Measurements from ENCODE around the gene TANC1.
A peak's percentile ranks its signal among the peaks of the same experiment; 100 is the strongest.

The TANC1 gene

GRCh38 chr2:159066541-159067156 lies 98.2 kb downstream of the TANC1 start:
- DNase-seq = no peak

- DNase-seq = no peak
These were observed 99.5 kb downstream of the TANC1 start for GRCh38 chr2:159067971-159068370.

GRCh38 chr2:159069229-159069628 lies 100.8 kb downstream of the TANC1 start:
- DNase-seq = no peak

- no peak for DNase-seq
These were observed 101.8 kb downstream of the TANC1 start for GRCh38 chr2:159070235-159070634.

GRCh38 chr2:159071190-159071915 lies 102.9 kb downstream of the TANC1 start:
- no peak for DNase-seq

- no peak for DNase-seq
These were observed 104.4 kb downstream of the TANC1 start for GRCh38 chr2:159072795-159073194.

- no peak for DNase-seq
These were observed 104.8 kb downstream of the TANC1 start for GRCh38 chr2:159073256-159073655.

- no peak for DNase-seq
These were observed 106.2 kb downstream of the TANC1 start for GRCh38 chr2:159074605-159075004.

- no peak for DNase-seq
These were observed 107.3 kb downstream of the TANC1 start for GRCh38 chr2:159075727-159076126.

GRCh38 chr2:159076241-159076640 lies 107.8 kb downstream of the TANC1 start:
- no peak for DNase-seq

- DNase-seq = no peak
These were observed 109.4 kb downstream of the TANC1 start for GRCh38 chr2:159077869-159078268.

GRCh38 chr2:159078443-159078842 lies 110.0 kb downstream of the TANC1 start:
- DNase-seq = no peak

- DNase-seq = no peak
These were observed 112.2 kb downstream of the TANC1 start for GRCh38 chr2:159080641-159081040.

GRCh38 chr2:159082119-159082518 lies 113.7 kb downstream of the TANC1 start:
- DNase-seq = no peak

GRCh38 chr2:159084384-159085370 lies 116.2 kb downstream of the TANC1 start:
- DNase-seq = no peak

GRCh38 chr2:159086342-159086741 lies 117.9 kb downstream of the TANC1 start:
- DNase-seq = no peak

- no peak for DNase-seq
These were observed 118.4 kb downstream of the TANC1 start for GRCh38 chr2:159086826-159087225.

GRCh38 chr2:159088906-159089305 lies 120.5 kb downstream of the TANC1 start:
- DNase-seq = no peak

- DNase-seq = no peak
These were observed 121.1 kb downstream of the TANC1 start for GRCh38 chr2:159089543-159089942.

- no peak for DNase-seq
These were observed 122.2 kb downstream of the TANC1 start for GRCh38 chr2:159090514-159091201.

GRCh38 chr2:159091381-159091780 lies 122.9 kb downstream of the TANC1 start:
- DNase-seq = no peak

GRCh38 chr2:159091976-159092375 lies 123.5 kb downstream of the TANC1 start:
- DNase-seq = peak; percentile 26

- no peak for DNase-seq
These were observed 125.1 kb downstream of the TANC1 start for GRCh38 chr2:159093497-159093896.
